ENCODE results near the gene KIRREL3.
"Not testable (repeated sequence)": the region's sequence is repeated elsewhere in the genome, so short reads cannot be mapped to it uniquely, and the experiment has no call there.

KIRREL3 gene

GRCh38 chr11:126952533-126952932 lies 48.0 kb downstream of the KIRREL3 start:
- not testable (repeated sequence) for DNase-seq (ENCODE audit: low read depth)

- no peak for DNase-seq (ENCODE audit: low read depth)
Observed at GRCh38 chr11:126951465-126951864, 49.1 kb downstream of the KIRREL3 start.

DNA sequence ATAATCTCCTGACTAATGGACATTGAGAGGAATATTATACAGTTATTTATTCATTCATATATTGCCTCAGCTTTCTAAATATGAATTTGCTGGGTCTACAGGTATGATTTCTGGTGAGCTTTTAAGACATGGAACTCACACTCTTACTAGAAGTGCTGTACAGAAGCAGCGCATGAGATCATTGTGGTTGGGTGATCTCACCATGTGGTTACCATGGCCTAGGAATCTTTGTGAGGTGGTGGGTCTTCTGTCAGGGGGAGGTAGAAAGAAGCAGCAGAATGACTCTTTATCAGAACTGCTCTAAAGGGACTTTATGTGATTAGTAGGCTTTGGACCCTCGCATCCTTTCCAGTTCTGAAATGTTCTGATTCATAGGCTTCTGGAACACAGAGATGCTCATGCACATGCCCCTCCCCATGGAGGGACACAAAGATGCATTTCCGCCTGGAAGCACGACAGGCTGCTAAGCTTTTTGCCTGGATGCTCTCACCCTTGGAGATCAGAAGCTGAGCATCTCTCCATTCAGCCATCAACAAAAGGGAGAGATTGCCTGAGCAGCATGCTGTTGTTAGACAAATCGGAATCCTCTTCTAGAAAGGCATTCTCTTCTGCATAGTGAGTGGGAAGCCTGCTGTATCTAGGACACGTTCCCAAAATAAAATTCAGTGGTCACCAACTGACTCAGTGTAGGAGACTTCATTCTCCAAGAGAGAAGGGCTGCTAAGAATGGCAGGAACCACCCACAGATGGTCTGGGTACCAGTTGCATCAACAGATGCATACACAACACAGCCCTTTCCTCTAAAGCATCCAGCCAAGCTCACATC lies 51.3 kb downstream of the KIRREL3 start:
- no peak for DNase-seq (ENCODE audit: low read depth)

DNA sequence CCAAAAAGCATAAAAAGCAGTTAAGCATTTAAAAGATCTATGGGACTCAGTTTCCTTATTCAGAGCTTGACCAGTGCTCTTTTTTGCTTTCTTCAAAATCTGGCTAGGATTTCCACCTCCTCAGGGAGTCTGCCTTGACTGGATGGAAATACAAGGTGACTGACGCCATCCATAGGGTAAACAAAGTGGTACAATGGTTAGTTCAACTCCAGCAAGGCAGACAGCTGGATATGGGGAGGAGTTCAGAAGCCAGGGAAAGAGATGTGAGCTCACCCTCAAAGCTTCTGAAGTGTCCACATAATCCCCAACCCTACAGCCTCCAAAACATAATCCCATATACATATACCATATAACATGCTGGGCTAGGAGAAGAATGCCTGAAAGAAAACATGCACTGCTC lies 52.0 kb downstream of the KIRREL3 start:
- DNase-seq (ENCODE audit: low read depth) = no peak

- no peak for DNase-seq (ENCODE audit: low read depth)
Observed at GRCh38 chr11:126945319-126945718, 55.3 kb downstream of the KIRREL3 start.

GRCh38 chr11:126943316-126943715 lies 57.3 kb downstream of the KIRREL3 start:
- no peak for DNase-seq (ENCODE audit: low read depth)

GRCh38 chr11:126942146-126942545 lies 58.4 kb downstream of the KIRREL3 start:
- DNase-seq (ENCODE audit: low read depth) = no peak

- no peak for DNase-seq (ENCODE audit: low read depth)
Observed at GRCh38 chr11:126939552-126939951, 61.0 kb downstream of the KIRREL3 start.

- DNase-seq (ENCODE audit: low read depth) = no peak
Observed at GRCh38 chr11:126938718-126939117, 61.9 kb downstream of the KIRREL3 start.

DNA sequence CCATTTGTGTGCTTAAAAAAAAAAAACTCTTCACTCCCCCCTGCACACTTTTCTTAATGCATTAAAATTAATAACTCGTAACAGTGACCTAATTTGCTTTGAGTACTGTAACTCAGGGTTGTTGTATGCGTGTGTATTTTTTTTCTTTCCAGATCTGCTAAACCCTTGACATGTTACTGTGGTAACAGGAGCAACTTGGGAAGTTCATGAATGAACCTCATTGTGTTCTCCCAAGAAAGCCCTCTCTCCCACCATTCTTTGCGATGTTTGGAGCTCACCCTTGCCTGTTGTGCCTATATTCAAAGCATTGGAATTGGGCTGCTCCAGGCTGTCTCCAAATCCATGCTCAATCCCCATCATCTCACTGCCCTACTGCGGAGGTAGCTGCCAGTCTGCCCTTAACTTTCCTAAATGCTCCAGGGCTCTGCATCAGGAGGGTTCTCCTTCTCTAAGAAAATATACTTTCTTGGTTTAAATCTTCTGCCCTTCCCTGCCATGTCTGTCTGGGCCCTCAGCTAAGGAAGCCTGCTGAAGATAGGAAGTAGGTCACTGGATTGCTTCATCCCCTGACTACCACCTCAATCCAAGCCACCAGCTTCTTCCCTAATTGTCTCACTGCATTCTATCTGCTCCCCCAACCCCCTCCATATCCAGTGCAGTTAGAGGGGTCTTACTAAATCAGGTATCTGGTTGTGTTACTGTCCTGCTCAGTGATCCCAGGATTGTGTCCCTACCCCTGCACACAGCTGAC lies 70.3 kb downstream of the KIRREL3 start:
- no peak for DNase-seq (ENCODE audit: low read depth)

GRCh38 chr11:126929179-126930061 lies 71.2 kb downstream of the KIRREL3 start:
- DNase-seq (ENCODE audit: low read depth) = no peak

- DNase-seq (ENCODE audit: low read depth) = no peak
Observed at GRCh38 chr11:126927623-126928022, 72.9 kb downstream of the KIRREL3 start.

- no peak for DNase-seq (ENCODE audit: low read depth)
Observed at GRCh38 chr11:126926376-126926791, 74.2 kb downstream of the KIRREL3 start.

GRCh38 chr11:126925321-126926093 lies 75.1 kb downstream of the KIRREL3 start:
- DNase-seq (ENCODE audit: low read depth) = no peak

- DNase-seq (ENCODE audit: low read depth) = no peak
Observed at GRCh38 chr11:126924376-126925040, 76.1 kb downstream of the KIRREL3 start.

GRCh38 chr11:126920833-126921232 lies 79.7 kb downstream of the KIRREL3 start:
- DNase-seq (ENCODE audit: low read depth) = no peak

GRCh38 chr11:126919147-126919823 lies 81.3 kb downstream of the KIRREL3 start:
- no peak for DNase-seq (ENCODE audit: low read depth)

DNA sequence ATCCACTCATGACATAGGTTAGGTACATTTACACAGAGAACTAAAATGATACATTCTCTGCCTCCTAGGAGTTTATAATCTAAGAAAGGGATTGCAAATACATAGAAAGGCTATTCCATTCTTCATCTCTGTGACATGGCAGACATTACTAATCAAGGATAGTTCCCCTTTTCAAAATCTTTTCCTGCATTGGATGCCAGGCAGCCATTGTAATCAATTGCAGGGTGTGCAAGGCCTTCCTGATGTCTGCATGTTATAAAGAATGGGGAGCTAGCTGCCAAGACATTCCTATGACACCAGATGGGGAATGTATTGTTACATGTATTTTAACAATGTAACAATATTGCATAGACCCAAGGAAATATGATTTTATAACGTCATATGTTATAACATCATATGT lies 82.0 kb downstream of the KIRREL3 start:
- no peak for DNase-seq (ENCODE audit: low read depth)

DNA sequence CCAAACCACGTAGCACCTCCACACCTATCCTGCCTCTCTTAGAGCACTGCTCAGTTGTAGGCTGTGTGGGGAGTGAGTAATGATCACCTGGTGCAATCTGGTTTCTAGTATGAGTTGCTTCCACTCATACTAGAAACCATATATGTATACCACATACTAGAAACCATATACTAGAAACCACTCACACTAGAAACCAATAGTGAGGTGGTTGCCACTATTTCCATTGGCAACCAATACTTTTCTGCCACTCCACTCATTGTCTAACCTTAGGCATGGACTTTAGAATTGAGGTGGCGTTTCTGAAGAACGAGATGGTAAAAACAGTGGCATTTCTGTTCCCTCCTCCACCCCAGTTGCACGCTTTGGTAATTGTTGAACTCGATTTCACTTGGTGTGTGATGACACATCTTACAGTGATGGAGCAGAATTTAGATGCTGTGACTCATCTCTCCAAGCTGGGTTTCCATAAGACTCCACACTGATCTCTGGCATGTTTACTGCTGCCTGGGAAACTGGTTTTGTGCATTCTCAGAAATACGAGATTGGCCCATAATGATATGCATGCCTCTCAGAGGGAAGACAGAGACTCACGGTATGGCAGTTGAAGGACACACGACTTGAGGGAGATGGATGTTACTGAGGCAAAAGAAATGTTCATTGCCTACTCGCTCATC lies 82.9 kb downstream of the KIRREL3 start:
- peak; percentile 92 for DNase-seq (ENCODE audit: low read depth)

DNA sequence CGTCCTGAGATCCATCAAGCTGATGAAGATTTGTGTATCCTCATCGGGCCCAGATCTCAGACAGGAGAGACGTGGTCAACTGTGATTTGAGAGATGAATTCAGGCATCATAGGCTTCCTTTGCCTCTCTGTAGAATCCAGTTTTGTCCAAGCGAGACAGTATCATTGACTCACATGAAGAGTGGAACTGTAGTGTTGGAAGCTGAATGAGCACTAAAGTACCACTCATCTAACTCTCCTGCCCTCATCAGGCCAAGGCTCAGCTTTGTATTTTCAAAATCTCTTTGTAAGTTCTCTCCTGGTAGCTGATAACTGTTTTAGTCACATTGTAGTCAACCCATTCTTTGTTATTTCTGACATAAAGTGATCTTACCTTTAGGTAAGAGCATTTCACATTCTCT lies 85.1 kb downstream of the KIRREL3 start:
- DNase-seq (ENCODE audit: low read depth) = no peak

All from HS-5 (cell line).